Measurements from ENCODE around the gene SLC66A2.

DNA sequence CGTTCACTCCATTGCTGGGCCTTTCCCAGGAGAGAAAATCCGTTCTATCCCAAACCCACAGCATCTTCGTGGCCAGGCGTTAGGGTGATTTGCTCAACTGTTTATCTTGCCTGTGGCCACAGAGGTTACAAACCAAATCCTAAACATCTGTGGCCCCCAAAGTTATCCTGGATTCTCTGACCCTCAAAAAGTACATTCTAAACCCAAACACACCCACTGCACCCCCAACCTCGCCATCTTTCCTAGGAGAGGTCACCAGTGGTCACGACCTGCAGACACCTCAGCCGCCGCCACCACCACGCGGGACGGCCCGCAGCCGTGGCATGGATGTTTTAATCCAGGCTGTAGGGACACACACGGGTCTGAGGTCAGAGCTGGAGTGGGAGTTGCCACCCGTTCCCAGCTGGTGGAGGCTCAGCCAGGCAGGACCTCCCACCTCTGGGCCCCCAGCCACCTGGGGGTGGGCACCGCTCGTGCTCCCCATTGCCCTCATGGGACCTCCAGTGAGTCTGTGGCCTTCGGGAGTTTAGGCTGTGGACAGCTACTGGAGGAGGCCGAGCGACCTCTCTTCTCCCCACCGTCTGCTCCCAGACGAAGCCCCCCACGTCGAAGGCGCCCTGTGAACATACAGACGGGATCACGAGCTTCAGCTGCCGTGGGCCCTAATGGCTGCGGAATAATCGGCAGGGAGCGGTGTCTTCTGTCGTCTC, 81.7 kb downstream of the SLC66A2 start:
- no peak for TF ChIP-seq CTCF (IDR thresholded peaks at IDR 0.05; ENCODE audit: insufficient read depth, low read length)
- no peak for TF ChIP-seq GABPA (IDR thresholded peaks at IDR 0.05; ENCODE audit: low read depth)
- no peak for TF ChIP-seq POLR2AphosphoS5 (IDR thresholded peaks at IDR 0.05; ENCODE audit: low read depth)
- TF ChIP-seq, protein P1, sequence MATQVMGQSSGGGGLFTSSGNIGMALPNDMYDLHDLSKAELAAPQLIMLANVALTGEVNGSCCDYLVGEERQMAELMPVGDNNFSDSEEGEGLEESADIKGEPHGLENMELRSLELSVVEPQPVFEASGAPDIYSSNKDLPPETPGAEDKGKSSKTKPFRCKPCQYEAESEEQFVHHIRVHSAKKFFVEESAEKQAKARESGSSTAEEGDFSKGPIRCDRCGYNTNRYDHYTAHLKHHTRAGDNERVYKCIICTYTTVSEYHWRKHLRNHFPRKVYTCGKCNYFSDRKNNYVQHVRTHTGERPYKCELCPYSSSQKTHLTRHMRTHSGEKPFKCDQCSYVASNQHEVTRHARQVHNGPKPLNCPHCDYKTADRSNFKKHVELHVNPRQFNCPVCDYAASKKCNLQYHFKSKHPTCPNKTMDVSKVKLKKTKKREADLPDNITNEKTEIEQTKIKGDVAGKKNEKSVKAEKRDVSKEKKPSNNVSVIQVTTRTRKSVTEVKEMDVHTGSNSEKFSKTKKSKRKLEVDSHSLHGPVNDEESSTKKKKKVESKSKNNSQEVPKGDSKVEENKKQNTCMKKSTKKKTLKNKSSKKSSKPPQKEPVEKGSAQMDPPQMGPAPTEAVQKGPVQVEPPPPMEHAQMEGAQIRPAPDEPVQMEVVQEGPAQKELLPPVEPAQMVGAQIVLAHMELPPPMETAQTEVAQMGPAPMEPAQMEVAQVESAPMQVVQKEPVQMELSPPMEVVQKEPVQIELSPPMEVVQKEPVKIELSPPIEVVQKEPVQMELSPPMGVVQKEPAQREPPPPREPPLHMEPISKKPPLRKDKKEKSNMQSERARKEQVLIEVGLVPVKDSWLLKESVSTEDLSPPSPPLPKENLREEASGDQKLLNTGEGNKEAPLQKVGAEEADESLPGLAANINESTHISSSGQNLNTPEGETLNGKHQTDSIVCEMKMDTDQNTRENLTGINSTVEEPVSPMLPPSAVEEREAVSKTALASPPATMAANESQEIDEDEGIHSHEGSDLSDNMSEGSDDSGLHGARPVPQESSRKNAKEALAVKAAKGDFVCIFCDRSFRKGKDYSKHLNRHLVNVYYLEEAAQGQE (IDR thresholded peaks at IDR 0.05; ENCODE audit: insufficient replicate concordance, low read depth): no peak
